PC-9 (cell line): Measurements from ENCODE around the gene SEC11A.

Experiments
- EZH2 ChIP-seq: fragments of 200-600 bp; sonication (generic); IDR thresholded peaks from 2 replicates; pipeline ENCODE4 v1.8.0; 2017; ENCODE audit warnings: antibody characterized with exemption, low read depth
- TF ChIP-seq, protein P1 (sequence below): fragments of 200-600 bp; sonication (generic); conservative IDR thresholded peaks from 2 replicates; pipeline ENCODE4 v1.6.1; 2017; ENCODE audit warnings: mixed run types, antibody characterized with exemption, mild to moderate bottlenecking, moderate library complexity

DNA sequence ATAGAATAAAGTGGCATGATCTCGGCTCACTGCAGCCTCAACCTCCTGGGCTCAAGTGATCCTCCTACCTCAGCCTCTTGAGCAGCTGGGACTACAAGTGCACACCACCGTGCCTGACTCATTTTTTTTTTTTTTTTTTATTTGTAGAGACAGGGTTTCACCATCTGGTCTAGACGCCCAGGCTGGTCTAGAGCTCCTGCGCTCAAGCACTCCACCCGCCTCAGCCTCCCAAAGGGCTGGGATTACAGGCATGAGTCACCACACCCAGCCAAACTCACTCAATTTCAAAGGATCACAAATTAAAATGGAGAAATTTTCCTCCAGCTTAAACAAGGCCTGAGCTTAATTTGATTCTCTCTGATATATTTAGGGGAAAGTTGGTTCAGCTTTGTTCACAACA, 30.6 kb downstream of the SEC11A start:
- TF ChIP-seq, protein P1, sequence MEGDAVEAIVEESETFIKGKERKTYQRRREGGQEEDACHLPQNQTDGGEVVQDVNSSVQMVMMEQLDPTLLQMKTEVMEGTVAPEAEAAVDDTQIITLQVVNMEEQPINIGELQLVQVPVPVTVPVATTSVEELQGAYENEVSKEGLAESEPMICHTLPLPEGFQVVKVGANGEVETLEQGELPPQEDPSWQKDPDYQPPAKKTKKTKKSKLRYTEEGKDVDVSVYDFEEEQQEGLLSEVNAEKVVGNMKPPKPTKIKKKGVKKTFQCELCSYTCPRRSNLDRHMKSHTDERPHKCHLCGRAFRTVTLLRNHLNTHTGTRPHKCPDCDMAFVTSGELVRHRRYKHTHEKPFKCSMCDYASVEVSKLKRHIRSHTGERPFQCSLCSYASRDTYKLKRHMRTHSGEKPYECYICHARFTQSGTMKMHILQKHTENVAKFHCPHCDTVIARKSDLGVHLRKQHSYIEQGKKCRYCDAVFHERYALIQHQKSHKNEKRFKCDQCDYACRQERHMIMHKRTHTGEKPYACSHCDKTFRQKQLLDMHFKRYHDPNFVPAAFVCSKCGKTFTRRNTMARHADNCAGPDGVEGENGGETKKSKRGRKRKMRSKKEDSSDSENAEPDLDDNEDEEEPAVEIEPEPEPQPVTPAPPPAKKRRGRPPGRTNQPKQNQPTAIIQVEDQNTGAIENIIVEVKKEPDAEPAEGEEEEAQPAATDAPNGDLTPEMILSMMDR = no peak
- no peak for TF ChIP-seq EZH2
